SK-N-SH treated with all-trans-retinoic acid at 6 μM for 48 hours (cell line): Measurements from ENCODE around the gene ZDHHC11.
"Not testable (repeated sequence)": the region's sequence is repeated elsewhere in the genome, so short reads cannot be mapped to it uniquely, and the experiment has no call there.

Source experiments
- ARNTL ChIP-seq: fragments of 450-650 bp; formaldehyde crosslinking; IDR thresholded peaks from 2 replicates; pipeline ENCODE4 v1.5.0; 2020; ENCODE audit warnings: low read depth, mild to moderate bottlenecking, moderate library complexity, borderline replicate concordance
- CREB5 ChIP-seq: fragments of 250-450 bp; sonication (Bioruptor Pico); IDR thresholded peaks from 2 replicates; pipeline ENCODE4 v1.5.1; 2020; ENCODE audit warnings: low read depth, mild to moderate bottlenecking, moderate library complexity
- GLIS3 ChIP-seq: fragments of 250-450 bp; sonication (Bioruptor Pico); IDR thresholded peaks from 2 replicates; pipeline ENCODE4 v1.5.0; 2020; ENCODE audit warnings: mild to moderate bottlenecking, moderate library complexity
- ISL1 ChIP-seq: fragments of 250-450 bp; sonication (Bioruptor Pico); IDR thresholded peaks from 2 replicates; pipeline ENCODE4 v2.1.2; 2022; ENCODE audit warnings: mild to moderate bottlenecking, moderate library complexity
- PATZ1 ChIP-seq: fragments of 250-450 bp; sonication (Bioruptor Pico); IDR thresholded peaks from 2 replicates; pipeline ENCODE4 v1.8.0; 2020; ENCODE audit warnings: mild to moderate bottlenecking, moderate library complexity, borderline replicate concordance
- ZFP3 ChIP-seq: fragments of 250-450 bp; sonication (Bioruptor Pico); IDR thresholded peaks from 2 replicates; pipeline ENCODE4 v1.5.0; 2020; ENCODE audit warnings: mild to moderate bottlenecking, moderate library complexity

GRCh38 chr5:834013-834412, 16.8 kb downstream of the ZDHHC11 start:
- TF ChIP-seq ZFP3; GLIS3 (CRISPR knock-in tag); ARNTL (CRISPR knock-in tag); PATZ1 (CRISPR knock-in tag); ISL1 (CRISPR knock-in tag); CREB5 (CRISPR knock-in tag): not testable (repeated sequence)
